ENCODE results near the gene MICU2.

The MICU2 gene

DNA sequence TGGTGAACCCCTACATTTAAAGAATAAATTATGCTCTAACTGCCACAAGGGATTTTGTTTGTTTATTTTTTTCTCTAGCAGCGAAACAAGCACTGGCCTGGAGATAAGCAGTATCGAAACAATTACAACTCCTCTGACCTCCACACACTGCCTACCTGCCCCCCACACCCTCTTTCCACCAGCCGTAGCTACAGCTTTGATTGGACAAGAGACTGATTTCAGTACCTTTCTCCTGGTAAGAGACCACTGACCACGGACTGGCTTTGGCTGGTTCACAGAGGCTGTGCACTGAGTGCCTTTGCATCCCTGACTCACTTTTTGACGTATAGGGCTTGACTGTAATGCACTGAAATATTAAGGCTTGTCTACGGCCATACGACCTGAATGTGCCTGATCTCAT is 137.4 kb downstream of the MICU2 start:
- H3K9ac ChIP-seq (ENCODE audit: low read length), result peak overlapping the region; percentile 71
- H3K4me3 ChIP-seq (ENCODE audit: low read length), result no peak overlapping the region
- no peaks in the 10 kb centered on the region for H3K27me3 ChIP-seq (ENCODE audit: control insufficient read depth, insufficient read depth, low read length)
- peaks cover 40% of the 10 kb centered on the region for H3K4me1 ChIP-seq (ENCODE audit: control insufficient read depth, insufficient read depth, low read length)
- H3K36me3 ChIP-seq (ENCODE audit: control insufficient read depth, insufficient read depth, low read length), result no peaks in the 10 kb centered on the region
- H3K9me3 ChIP-seq (ENCODE audit: control insufficient read depth, low read length), result no peaks in the 10 kb centered on the region

DNA sequence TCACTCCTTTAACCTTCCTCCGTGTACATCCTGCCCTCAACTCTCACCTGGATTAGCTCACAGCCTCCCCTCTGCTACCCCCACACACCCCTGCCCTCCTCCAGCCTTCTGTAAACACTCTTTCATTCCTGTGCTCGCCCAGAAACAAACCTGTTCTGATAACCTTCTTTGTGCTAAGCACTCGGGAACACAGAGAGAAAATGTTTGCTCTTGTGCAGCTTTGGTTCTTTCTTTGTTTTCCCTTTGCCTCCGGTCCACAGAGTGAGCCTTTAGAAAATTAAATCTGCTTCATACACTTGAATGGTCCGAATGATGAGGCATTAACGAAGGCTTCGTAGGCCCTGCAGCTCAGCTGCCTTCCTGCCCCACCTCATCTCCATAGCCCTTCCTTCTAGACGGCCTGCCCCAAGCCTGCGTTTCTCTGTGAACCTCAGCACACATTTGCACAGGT is 138.2 kb downstream of the MICU2 start:
- no peaks in the 10 kb centered on the region for H3K36me3 ChIP-seq (ENCODE audit: control insufficient read depth, insufficient read depth, low read length)

DNA sequence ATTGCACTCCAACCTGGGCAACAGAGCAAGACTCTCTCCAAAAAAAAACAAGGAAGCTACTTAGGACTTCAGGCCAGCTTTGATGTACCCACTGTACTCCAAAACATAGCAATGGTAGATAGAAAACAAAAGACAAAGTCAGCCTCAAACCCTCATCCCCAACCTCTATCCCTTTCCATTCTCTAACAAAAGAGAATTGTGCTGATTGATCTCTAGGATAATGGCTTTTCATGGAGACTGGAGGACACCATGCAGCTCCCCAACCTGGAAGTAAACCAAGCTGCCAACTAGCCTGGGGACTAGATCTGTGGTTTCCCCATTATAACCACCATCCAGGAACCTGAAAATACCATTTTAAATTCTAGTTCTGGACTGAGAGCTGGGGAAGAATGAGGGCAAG is 140.5 kb downstream of the MICU2 start:
- H3K36me3 ChIP-seq (ENCODE audit: control insufficient read depth, insufficient read depth, low read length), result no peaks in the 10 kb centered on the region

More for the DNA sequence above, 138.2 kb downstream of the MICU2 start:
- no peaks in the 10 kb centered on the region for H3K9me3 ChIP-seq (ENCODE audit: control insufficient read depth, low read length)
- H3K27me3 ChIP-seq (ENCODE audit: control insufficient read depth, insufficient read depth, low read length), result no peaks in the 10 kb centered on the region
- no peak overlapping the region for H3K4me3 ChIP-seq (ENCODE audit: low read length)
- peaks cover 41% of the 10 kb centered on the region for H3K4me1 ChIP-seq (ENCODE audit: control insufficient read depth, insufficient read depth, low read length)
- H3K9ac ChIP-seq (ENCODE audit: low read length), result peak overlapping the region; percentile 71

DNA sequence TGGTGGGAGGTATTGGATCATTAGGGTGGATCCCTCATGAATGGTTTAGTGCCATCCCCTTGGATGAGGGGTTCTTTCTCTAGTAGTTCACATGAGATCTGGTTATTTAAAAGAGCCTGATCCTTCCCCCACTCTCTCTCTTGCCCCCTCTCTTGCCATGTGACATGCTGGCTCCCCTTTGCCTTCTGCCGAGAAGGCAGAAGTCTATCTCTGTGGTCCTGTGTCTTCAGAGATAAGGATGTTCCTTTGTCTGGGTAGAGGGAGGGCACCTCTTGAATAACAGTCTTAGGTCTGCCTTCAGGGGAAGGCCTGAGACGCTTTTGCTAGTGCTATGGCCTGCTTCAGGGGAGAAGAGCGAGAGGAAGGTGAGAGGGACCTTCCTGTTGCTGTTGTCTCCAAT is 142.8 kb downstream of the MICU2 start:
- no peak overlapping the region for H3K4me3 ChIP-seq (ENCODE audit: low read length)
- H3K4me1 ChIP-seq (ENCODE audit: control insufficient read depth, insufficient read depth, low read length), result peaks cover 33% of the 10 kb centered on the region
- no peaks in the 10 kb centered on the region for H3K27me3 ChIP-seq (ENCODE audit: control insufficient read depth, insufficient read depth, low read length)
- H3K9ac ChIP-seq (ENCODE audit: low read length), result no peak overlapping the region
- no peaks in the 10 kb centered on the region for H3K36me3 ChIP-seq (ENCODE audit: control insufficient read depth, insufficient read depth, low read length)
- H3K9me3 ChIP-seq (ENCODE audit: control insufficient read depth, low read length), result no peaks in the 10 kb centered on the region

More for the DNA sequence above, 140.5 kb downstream of the MICU2 start:
- H3K9me3 ChIP-seq (ENCODE audit: control insufficient read depth, low read length), result no peaks in the 10 kb centered on the region
- H3K9ac ChIP-seq (ENCODE audit: low read length), result no peak overlapping the region
- H3K27me3 ChIP-seq (ENCODE audit: control insufficient read depth, insufficient read depth, low read length), result no peaks in the 10 kb centered on the region
- H3K4me1 ChIP-seq (ENCODE audit: control insufficient read depth, insufficient read depth, low read length), result peaks cover 46% of the 10 kb centered on the region
- H3K4me3 ChIP-seq (ENCODE audit: low read length), result no peak overlapping the region

DNA sequence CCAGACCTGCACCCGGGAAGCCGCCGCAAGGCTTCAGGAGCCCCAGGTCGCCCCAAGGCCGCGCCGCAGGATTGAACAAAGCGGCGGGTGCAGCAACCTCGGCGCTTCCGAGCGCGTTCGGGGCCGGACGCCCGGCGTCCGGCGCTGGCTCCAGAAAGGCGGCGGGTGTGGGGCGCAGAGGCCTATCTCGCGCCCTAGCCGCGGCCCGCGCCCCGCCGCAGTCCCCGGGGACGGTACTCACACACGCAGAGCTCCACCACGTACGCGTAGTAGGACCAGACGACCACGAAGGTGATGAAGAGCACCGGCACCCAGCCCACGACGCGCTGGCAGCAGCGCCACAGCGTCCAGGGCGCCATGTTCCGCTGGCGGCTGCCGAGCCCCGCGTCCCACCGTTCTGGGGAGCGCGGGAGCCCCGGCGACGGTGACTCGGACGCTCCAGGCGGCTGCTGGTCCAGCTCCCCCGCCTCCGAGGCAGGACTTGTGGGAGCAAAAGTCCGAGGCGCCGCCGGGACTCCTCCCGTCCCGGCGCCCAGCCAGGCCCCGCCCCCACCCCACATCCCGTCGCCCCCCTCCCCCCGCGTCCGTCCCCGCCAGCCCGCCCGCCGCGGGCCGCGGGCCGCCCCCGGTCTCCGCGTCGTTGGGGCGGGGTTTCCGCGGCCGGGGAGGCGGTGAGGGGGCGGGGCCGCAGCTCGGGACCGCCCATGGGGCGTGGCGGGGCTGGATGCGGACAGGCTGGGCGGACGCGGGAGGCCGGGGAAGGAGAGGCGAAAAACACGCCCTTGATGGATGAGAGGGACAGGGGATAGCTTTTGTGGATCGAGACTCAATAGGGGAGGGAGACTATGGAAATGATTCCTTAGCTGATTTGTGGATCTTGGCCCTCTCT is 144.9 kb downstream of the MICU2 start, which contains the start of gene ZDHHC20:
Gene ZDHHC20, minus strand, starts transcription at position 491 of the 889 bp plus-strand sequence. Its CDS starts 132 bp downstream, at position 359.
- Histone ChIP-seq H3K9me3 (ENCODE audit: control insufficient read depth, low read length) (no peaks in the 10 kb centered on the region), H3K27me3 (ENCODE audit: control insufficient read depth, insufficient read depth, low read length) (no peaks in the 10 kb centered on the region), H3K4me1 (ENCODE audit: control insufficient read depth, insufficient read depth, low read length) (peaks cover 19% of the 10 kb centered on the region), H3K9ac (ENCODE audit: low read length) (peak within 1 kb of the TSS; percentile 90), H3K4me3 (ENCODE audit: low read length) (peak within 1 kb of the TSS; percentile 44), H3K36me3 (ENCODE audit: control insufficient read depth, insufficient read depth, low read length) (no peaks in the 10 kb centered on the region)

DNA sequence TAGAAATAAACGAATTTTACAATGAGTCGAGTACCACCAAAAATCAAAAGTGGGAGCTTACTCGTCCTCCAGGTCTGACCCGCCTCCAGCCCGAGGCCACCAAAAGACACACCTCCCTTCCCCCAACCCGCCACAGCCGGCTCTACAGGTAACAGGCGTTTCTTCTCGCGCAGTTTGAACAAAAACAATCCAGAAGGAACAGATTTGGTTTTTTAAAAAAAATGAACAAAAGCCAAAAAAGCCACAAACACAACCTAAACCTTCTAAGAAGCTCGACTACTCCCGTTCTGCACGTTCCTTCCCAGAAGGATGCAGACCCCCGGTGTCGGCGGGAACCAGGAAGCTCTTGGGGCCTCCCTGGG is 145.5 kb downstream of the MICU2 start:
- Histone ChIP-seq H3K36me3 (ENCODE audit: control insufficient read depth, insufficient read depth, low read length) (no peaks in the 10 kb centered on the region), H3K4me3 (ENCODE audit: low read length) (peak overlapping the region; percentile 44), H3K27me3 (ENCODE audit: control insufficient read depth, insufficient read depth, low read length) (no peaks in the 10 kb centered on the region), H3K9ac (ENCODE audit: low read length) (peak overlapping the region; percentile 90), H3K9me3 (ENCODE audit: control insufficient read depth, low read length) (no peaks in the 10 kb centered on the region), H3K4me1 (ENCODE audit: control insufficient read depth, insufficient read depth, low read length) (peaks cover 19% of the 10 kb centered on the region)

DNA sequence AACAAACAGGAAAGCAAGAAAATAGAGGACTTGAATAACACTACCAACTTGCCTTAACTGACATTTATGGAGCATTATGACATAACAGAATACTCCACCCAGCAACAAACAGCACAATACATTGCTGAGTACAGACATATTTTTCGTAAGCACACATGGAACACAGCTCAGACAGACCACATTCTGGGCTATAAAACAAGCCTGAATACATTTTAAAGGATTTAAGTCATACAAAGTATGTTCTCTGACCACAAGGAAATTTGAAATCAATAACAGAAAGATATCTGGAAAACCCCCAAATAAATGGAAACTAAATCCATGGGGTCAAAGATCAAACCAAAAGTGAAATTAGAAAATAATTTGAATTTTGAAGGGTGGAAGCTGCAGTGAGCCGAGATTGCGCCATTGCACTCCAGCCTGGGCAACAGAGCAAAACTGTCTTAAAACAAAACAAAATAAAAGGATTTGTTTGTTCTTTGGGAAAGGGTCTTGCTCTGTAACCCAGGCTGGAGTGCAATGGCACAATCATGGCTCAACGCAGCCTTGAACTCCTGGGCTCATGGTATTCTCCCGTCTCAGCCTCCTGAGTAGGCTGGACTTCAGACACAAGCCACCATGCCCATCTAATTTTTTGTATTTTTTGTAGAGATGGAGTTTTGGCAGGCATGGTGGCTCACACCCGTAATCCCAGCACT is 150.4 kb downstream of the MICU2 start:
- no peaks in the 10 kb centered on the region for H3K9me3 ChIP-seq (ENCODE audit: control insufficient read depth, low read length)
- no peak overlapping the region for H3K4me3 ChIP-seq (ENCODE audit: low read length)
- no peaks in the 10 kb centered on the region for H3K27me3 ChIP-seq (ENCODE audit: control insufficient read depth, insufficient read depth, low read length)
- H3K36me3 ChIP-seq (ENCODE audit: control insufficient read depth, insufficient read depth, low read length), result no peaks in the 10 kb centered on the region
- H3K4me1 ChIP-seq (ENCODE audit: control insufficient read depth, insufficient read depth, low read length), result peaks cover 4% of the 10 kb centered on the region
- no peak overlapping the region for H3K9ac ChIP-seq (ENCODE audit: low read length)

DNA sequence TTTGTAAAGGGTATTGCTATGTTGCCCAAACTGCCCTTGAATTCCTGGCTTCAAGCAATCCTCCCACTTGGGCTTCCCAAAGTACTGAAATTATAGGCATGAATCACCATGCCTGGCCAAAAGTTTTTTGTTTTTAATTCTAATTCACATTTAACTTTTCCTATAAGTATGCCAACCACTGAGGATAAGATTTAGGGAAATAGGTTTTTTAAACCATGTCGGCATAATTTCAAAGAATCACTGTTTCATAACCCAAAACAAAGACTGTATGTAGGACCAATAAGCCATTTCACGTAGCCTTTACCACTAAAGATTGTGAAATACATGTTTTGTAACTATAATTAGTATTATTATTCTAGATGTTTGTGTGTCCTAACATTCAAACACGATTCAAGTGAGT is 153.0 kb downstream of the MICU2 start:
- no peak overlapping the region for H3K9ac ChIP-seq (ENCODE audit: low read length)
- no peaks in the 10 kb centered on the region for H3K27me3 ChIP-seq (ENCODE audit: control insufficient read depth, insufficient read depth, low read length)
- no peaks in the 10 kb centered on the region for H3K9me3 ChIP-seq (ENCODE audit: control insufficient read depth, low read length)
- H3K36me3 ChIP-seq (ENCODE audit: control insufficient read depth, insufficient read depth, low read length), result no peaks in the 10 kb centered on the region
- H3K4me1 ChIP-seq (ENCODE audit: control insufficient read depth, insufficient read depth, low read length), result peaks cover 16% of the 10 kb centered on the region
- H3K4me3 ChIP-seq (ENCODE audit: low read length), result no peak overlapping the region

DNA sequence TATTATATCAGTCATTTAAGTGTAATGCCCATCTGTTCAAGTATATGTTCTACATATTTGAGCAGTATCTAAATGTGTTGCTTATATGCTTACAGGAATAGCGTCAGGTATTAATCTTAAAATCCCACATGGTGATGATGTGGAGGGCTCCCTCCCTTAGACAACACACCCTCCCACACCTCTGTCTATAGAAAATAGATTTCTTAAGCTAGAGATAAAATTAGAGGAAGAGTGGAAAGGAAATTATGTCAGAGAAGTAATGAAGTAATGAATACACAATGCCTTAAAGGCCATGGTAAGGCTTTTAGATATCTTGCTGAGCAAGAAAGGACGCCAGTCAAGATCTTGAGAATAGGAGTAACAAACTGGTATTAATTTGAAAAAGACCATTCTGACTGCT is 157.3 kb downstream of the MICU2 start:
- Histone ChIP-seq H3K4me3 (ENCODE audit: low read length) (no peak overlapping the region), H3K9me3 (ENCODE audit: control insufficient read depth, low read length) (no peaks in the 10 kb centered on the region), H3K4me1 (ENCODE audit: control insufficient read depth, insufficient read depth, low read length) (peaks cover 17% of the 10 kb centered on the region), H3K27me3 (ENCODE audit: control insufficient read depth, insufficient read depth, low read length) (no peaks in the 10 kb centered on the region), H3K36me3 (ENCODE audit: control insufficient read depth, insufficient read depth, low read length) (no peaks in the 10 kb centered on the region), H3K9ac (ENCODE audit: low read length) (peak overlapping the region; percentile 8)

DNA sequence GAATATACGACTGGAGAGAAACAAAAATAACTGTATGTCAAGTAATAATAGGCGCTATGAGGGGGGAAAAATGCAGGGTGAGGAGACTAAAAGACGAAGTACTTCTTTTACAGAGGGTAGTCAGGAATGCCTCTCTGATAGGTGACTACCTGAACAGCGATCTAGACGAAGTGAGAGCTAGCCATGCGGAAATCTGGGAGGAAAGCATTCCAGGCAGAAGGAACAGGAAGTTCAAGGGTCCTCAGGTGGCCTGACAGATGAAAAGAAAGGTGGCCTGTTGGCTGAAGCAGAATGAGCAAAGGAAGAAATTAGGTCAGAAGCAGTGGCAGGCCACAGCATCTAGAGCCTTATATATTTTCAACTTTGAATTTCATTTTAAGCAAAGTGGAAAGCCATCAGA is 158.2 kb downstream of the MICU2 start:
- H3K36me3 ChIP-seq (ENCODE audit: control insufficient read depth, insufficient read depth, low read length), result no peaks in the 10 kb centered on the region
- no peak overlapping the region for H3K4me3 ChIP-seq (ENCODE audit: low read length)
- H3K4me1 ChIP-seq (ENCODE audit: control insufficient read depth, insufficient read depth, low read length), result peaks cover 17% of the 10 kb centered on the region
- H3K9me3 ChIP-seq (ENCODE audit: control insufficient read depth, low read length), result no peaks in the 10 kb centered on the region
- H3K9ac ChIP-seq (ENCODE audit: low read length), result no peak overlapping the region
- no peaks in the 10 kb centered on the region for H3K27me3 ChIP-seq (ENCODE audit: control insufficient read depth, insufficient read depth, low read length)

DNA sequence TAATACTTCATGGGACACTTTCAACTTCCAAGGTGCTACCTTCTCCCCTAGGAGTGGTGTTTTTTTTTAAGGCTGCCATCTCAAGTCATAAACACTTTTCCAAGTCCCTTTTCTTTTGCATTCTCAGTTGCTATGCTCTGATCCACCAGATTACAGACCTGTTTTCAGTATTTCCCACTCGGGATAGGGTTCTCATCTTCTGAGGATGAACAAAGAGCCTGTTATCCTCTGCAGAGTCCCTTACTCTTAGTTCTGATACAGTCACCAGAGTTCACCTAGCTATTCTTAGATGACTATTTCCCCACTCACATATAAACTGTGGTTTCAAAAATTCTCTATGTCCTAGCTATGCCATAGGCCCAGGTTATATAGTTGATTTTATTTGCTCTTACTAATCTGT is 160.8 kb downstream of the MICU2 start:
- H3K9ac ChIP-seq (ENCODE audit: low read length), result no peak overlapping the region
- H3K27me3 ChIP-seq (ENCODE audit: control insufficient read depth, insufficient read depth, low read length), result no peaks in the 10 kb centered on the region
- H3K4me1 ChIP-seq (ENCODE audit: control insufficient read depth, insufficient read depth, low read length), result peaks cover 17% of the 10 kb centered on the region
- H3K36me3 ChIP-seq (ENCODE audit: control insufficient read depth, insufficient read depth, low read length), result no peaks in the 10 kb centered on the region
- no peak overlapping the region for H3K4me3 ChIP-seq (ENCODE audit: low read length)
- no peaks in the 10 kb centered on the region for H3K9me3 ChIP-seq (ENCODE audit: control insufficient read depth, low read length)
